ENCODE data around the gene SLC25A34. TPM values are rescaled to one million over a fixed set of nuclear protein-coding genes. Genes with fewer than 3 reads are reported as not detected.

SLC25A34 gene
- total RNA-seq, 1 donor from 2014 or later, result 0.73 TPM

GRCh38 chr1:15761366-15762128, 25.5 kb downstream of the SLC25A34 start:
- Mint-ChIP-seq H3K27me3 (ENCODE audit: low read depth, unreplicated experiment) (no peaks in the 10 kb centered on the region), H3K9me3 (ENCODE audit: unreplicated experiment) (no peaks in the 10 kb centered on the region), H3K36me3 (ENCODE audit: low read depth, unreplicated experiment) (peaks cover 27% of the 10 kb centered on the region), H3K4me1 (ENCODE audit: low read depth, unreplicated experiment) (peaks cover 30% of the 10 kb centered on the region), H3K4me3 (ENCODE audit: unreplicated experiment) (peak overlapping the region; percentile 94), H3K27ac (ENCODE audit: unreplicated experiment) (peak overlapping the region; percentile 66)
- Histone ChIP-seq H4K20me1 (ENCODE audit: insufficient read depth, low read length) (peaks cover 57% of the 10 kb centered on the region), H3K4me2 (ENCODE audit: low read length) (peak overlapping the region; percentile 92), H3K27ac (ENCODE audit: low read depth, low read length) (peak overlapping the region; percentile 72), H3K36me3 (ENCODE audit: insufficient read depth, low read length) (peaks cover 10% of the 10 kb centered on the region), H3K4me3 (ENCODE audit: insufficient read depth, low read depth, low read length) (peak overlapping the region; percentile 79), H3K4me1 (ENCODE audit: insufficient read depth, low read length) (peaks cover 34% of the 10 kb centered on the region), H3K27me3 (ENCODE audit: insufficient read depth, low read length) (no peaks in the 10 kb centered on the region), H3K9ac (ENCODE audit: low read length) (peak overlapping the region; percentile 92), H3K79me2 (ENCODE audit: insufficient read depth, low read length) (peaks cover 69% of the 10 kb centered on the region), H3K9me3 (ENCODE audit: insufficient read depth, low read depth, low read length) (no peaks in the 10 kb centered on the region), H2AFZ (ENCODE audit: low read depth, low read length) (no peak overlapping the region)
- no peak for DNase-seq (ENCODE audit: low read depth)
- TF ChIP-seq EZH2 (IDR thresholded peaks at IDR 0.05; ENCODE audit: insufficient read depth, low read length), result no peak
- TF ChIP-seq CTCF (IDR thresholded peaks at IDR 0.05; ENCODE audit: insufficient read depth, low read depth, low read length), result no peak
- FAIRE-seq, result no peak

GRCh38 chr1:15762546-15762945, 26.5 kb downstream of the SLC25A34 start:
- no peaks in the 10 kb centered on the region for H3K27me3 ChIP-seq (ENCODE audit: insufficient read depth, low read length)
- peaks cover 65% of the 10 kb centered on the region for H4K20me1 ChIP-seq (ENCODE audit: insufficient read depth, low read length)
- Mint-ChIP-seq H3K27ac (ENCODE audit: unreplicated experiment) (no peak overlapping the region), H3K4me3 (ENCODE audit: unreplicated experiment) (peak overlapping the region; percentile 17), H3K36me3 (ENCODE audit: low read depth, unreplicated experiment) (peaks cover 27% of the 10 kb centered on the region), H3K9me3 (ENCODE audit: unreplicated experiment) (no peaks in the 10 kb centered on the region), H3K4me1 (ENCODE audit: low read depth, unreplicated experiment) (peaks cover 25% of the 10 kb centered on the region), H3K27me3 (ENCODE audit: low read depth, unreplicated experiment) (no peaks in the 10 kb centered on the region)
- DNase-seq (ENCODE audit: low read depth) (no peak), FAIRE-seq (no peak)
- no peak overlapping the region for H3K9ac ChIP-seq (ENCODE audit: low read length)
- no peaks in the 10 kb centered on the region for H3K9me3 ChIP-seq (ENCODE audit: insufficient read depth, low read depth, low read length)
- peaks cover 15% of the 10 kb centered on the region for H3K36me3 ChIP-seq (ENCODE audit: insufficient read depth, low read length)
- peaks cover 75% of the 10 kb centered on the region for H3K79me2 ChIP-seq (ENCODE audit: insufficient read depth, low read length)
- TF ChIP-seq EZH2 (IDR thresholded peaks at IDR 0.05; ENCODE audit: insufficient read depth, low read length) (no peak), CTCF (IDR thresholded peaks at IDR 0.05; ENCODE audit: insufficient read depth, low read depth, low read length) (no peak)
- H2AFZ ChIP-seq (ENCODE audit: low read depth, low read length), result no peak overlapping the region
- peaks cover 31% of the 10 kb centered on the region for H3K4me1 ChIP-seq (ENCODE audit: insufficient read depth, low read length)
- no peak overlapping the region for H3K4me2 ChIP-seq (ENCODE audit: low read length)
- H3K4me3 ChIP-seq (ENCODE audit: insufficient read depth, low read depth, low read length), result no peak overlapping the region
- no peak overlapping the region for H3K27ac ChIP-seq (ENCODE audit: low read depth, low read length)

GRCh38 chr1:15764269-15764764, 28.3 kb downstream of the SLC25A34 start:
- Mint-ChIP-seq H3K4me3 (ENCODE audit: unreplicated experiment) (no peak overlapping the region), H3K9me3 (ENCODE audit: unreplicated experiment) (no peaks in the 10 kb centered on the region), H3K27me3 (ENCODE audit: low read depth, unreplicated experiment) (no peaks in the 10 kb centered on the region), H3K4me1 (ENCODE audit: low read depth, unreplicated experiment) (peaks cover 25% of the 10 kb centered on the region), H3K27ac (ENCODE audit: unreplicated experiment) (no peak overlapping the region), H3K36me3 (ENCODE audit: low read depth, unreplicated experiment) (peaks cover 29% of the 10 kb centered on the region)
- DNase-seq (ENCODE audit: low read depth), result no peak
- Histone ChIP-seq H3K4me2 (ENCODE audit: low read length) (no peak overlapping the region), H3K9me3 (ENCODE audit: insufficient read depth, low read depth, low read length) (no peaks in the 10 kb centered on the region), H3K27ac (ENCODE audit: low read depth, low read length) (no peak overlapping the region), H3K79me2 (ENCODE audit: insufficient read depth, low read length) (peaks cover 82% of the 10 kb centered on the region), H3K4me1 (ENCODE audit: insufficient read depth, low read length) (peaks cover 23% of the 10 kb centered on the region), H2AFZ (ENCODE audit: low read depth, low read length) (no peak overlapping the region), H4K20me1 (ENCODE audit: insufficient read depth, low read length) (peaks cover 81% of the 10 kb centered on the region), H3K9ac (ENCODE audit: low read length) (no peak overlapping the region), H3K4me3 (ENCODE audit: insufficient read depth, low read depth, low read length) (no peak overlapping the region), H3K36me3 (ENCODE audit: insufficient read depth, low read length) (peaks cover 30% of the 10 kb centered on the region), H3K27me3 (ENCODE audit: insufficient read depth, low read length) (no peaks in the 10 kb centered on the region)
- no peak for FAIRE-seq
- TF ChIP-seq CTCF (IDR thresholded peaks at IDR 0.05; ENCODE audit: insufficient read depth, low read depth, low read length) (no peak), EZH2 (IDR thresholded peaks at IDR 0.05; ENCODE audit: insufficient read depth, low read length) (no peak)

All from astrocyte (in vitro differentiated cells and primary cell).